K562 (cell line): ENCODE results near the gene ARHGAP35. TPM values are rescaled to one million over a fixed set of nuclear protein-coding genes. Genes with fewer than 3 reads are reported as not detected.

ENCODE experiments used
- ATAC-seq: fragments of 200-7000 bp; cut with Tn5 transposase; 3 replicates; pipeline ENCODE4 v1.9.1; 2020; ENCODE audit warnings: moderate library complexity
- BruUV-seq: library from RNA; stranded (reverse); fragments of 400-500 nt; replicated peaks from 2 replicates; lab custom pipeline; 2021; lab: Mats Ljungman, UMichigan
- CTCF ChIA-PET: fragments of 300-600 bp; formaldehyde crosslinking; extraction: SDS; loops from one replicate; lab custom pipeline; 2021; ENCODE audit warnings: low intra/inter-chr PET ratio; lab: Yijun Ruan, JAX
- POLR2A ChIA-PET: fragments of 300-600, 350-650 bp; sonication (Branson Sonifier 250); formaldehyde crosslinking; extraction: SDS; loops from one replicate; lab custom pipeline; 2021; ENCODE audit warnings: antibody characterized with exemption, inconsistent platforms; lab: Yijun Ruan, JAX
- DNase-seq, 4 experiments: peaks; one replicate each; pipeline versions ENCODE4 v3.0.0 to v3.0.0-alpha.2; 2011 to 2018; ENCODE audit warnings: low spot score in 3 of 4, mixed read lengths in 3 of 4; ENCODE audit errors: extremely low read depth in 1 of 4
- FAIRE-seq: peaks from 2 replicates; lab custom pipeline; 2011; peaks lifted over from hg19 to GRCh38; lab: Jason Lieb, UNC
- H2AFZ ChIP-seq: 2 replicates; pipeline ENCODE4 v1.6.0; 2011; ENCODE audit warnings: low read depth, low read length, control low read depth, inconsistent platforms
- H3K27ac ChIP-seq: fragments of 200-600 bp; 3 replicates; pipeline ENCODE4 v1.8.0; 2011; ENCODE audit warnings: low read depth, mild to moderate bottlenecking, control low read depth, inconsistent platforms, low read length, moderate library complexity, mixed read lengths; ENCODE audit errors: extremely low read depth
- H3K27me3 ChIP-seq, 2 experiments: fragments of 300-600 bp in 1 of 2; 2 replicates in 1 of 2; 3 replicates in 1 of 2; pipeline versions ENCODE4 v1.6.0 to v1.8.0; 2011; ENCODE audit warnings: inconsistent platforms in 2 of 2, low read length in 2 of 2, mild to moderate bottlenecking in 1 of 2, mixed read lengths in 1 of 2, moderate library complexity in 1 of 2; ENCODE audit not compliant: control insufficient read depth in 2 of 2, insufficient read depth in 2 of 2
- H3K36me3 ChIP-seq: fragments of 300-600 bp; 3 replicates; pipeline ENCODE4 v1.8.0; 2011; ENCODE audit warnings: mild to moderate bottlenecking, low read length, inconsistent platforms; ENCODE audit not compliant: control insufficient read depth, insufficient read depth
- H3K4me1 ChIP-seq, 2 experiments: fragments of 200-600 bp in 1 of 2; replicated peaks in 1 of 2; 2 replicates in 1 of 2; 3 replicates in 1 of 2; pipeline versions ENCODE4 v1.5.1 to v1.8.0; 2011; ENCODE audit warnings: inconsistent platforms in 2 of 2, low read length in 2 of 2, mild to moderate bottlenecking in 1 of 2, mixed read lengths in 1 of 2, moderate library complexity in 1 of 2; ENCODE audit not compliant: control insufficient read depth in 2 of 2, insufficient read depth in 2 of 2
- H3K4me2 ChIP-seq: 2 replicates; pipeline ENCODE4 v1.6.1; 2011; ENCODE audit warnings: low read length, control low read depth, inconsistent platforms, mixed read lengths; ENCODE audit not compliant: insufficient read depth
- H3K4me3 ChIP-seq: fragments of 200-600 bp; sonication (generic), shearing (Covaris generic); 2 replicates; pipeline ENCODE4 v1.5.1; 2016; ENCODE audit warnings: control low read depth, inconsistent platforms
- H3K79me2 ChIP-seq: fragments of 200-600 bp; 3 replicates; pipeline ENCODE4 v1.8.0; 2011; ENCODE audit warnings: low read length, inconsistent platforms; ENCODE audit not compliant: control insufficient read depth, insufficient read depth
- H3K9ac ChIP-seq, 2 experiments: 2 replicates each; pipeline versions ENCODE4 v1.6.0 to v1.6.1; 2011; ENCODE audit warnings: low read depth in 2 of 2, low read length in 2 of 2, control low read depth in 1 of 2, inconsistent platforms in 1 of 2, mild to moderate bottlenecking in 1 of 2, mixed read lengths in 1 of 2; ENCODE audit not compliant: insufficient read depth in 1 of 2
- H3K9me1 ChIP-seq: one replicate; pipeline ENCODE4 v1.6.0; 2011; ENCODE audit warnings: inconsistent platforms, mild to moderate bottlenecking, low read length, moderate library complexity; ENCODE audit not compliant: control insufficient read depth, insufficient read depth
- H3K9me3 ChIP-seq: replicated peaks from 2 replicates; pipeline ENCODE4 v1.5.1; 2011; ENCODE audit warnings: low read depth, low read length, inconsistent platforms; ENCODE audit not compliant: control insufficient read depth, insufficient read depth
- H4K20me1 ChIP-seq: replicated peaks from 2 replicates; pipeline ENCODE4 v1.6.1; 2011; ENCODE audit warnings: low read length, inconsistent platforms, mixed read lengths; ENCODE audit not compliant: control insufficient read depth, insufficient read depth
- CBX1 ChIP-seq: sonication (generic); IDR thresholded peaks from 2 replicates; pipeline ENCODE4 v1.6.1; 2016; ENCODE audit warnings: antibody characterized with exemption, low read depth, mild to moderate bottlenecking
- DACH1 ChIP-seq: fragments of 450-650 bp; IDR thresholded peaks from 2 replicates; pipeline ENCODE4 v1.6.1; 2018; ENCODE audit not compliant: partially characterized antibody
- LCOR ChIP-seq: sonication (generic); formaldehyde crosslinking; IDR thresholded peaks from 2 replicates; pipeline ENCODE4 v1.8.0; 2022; ENCODE audit warnings: mild to moderate bottlenecking, missing genetic modification reagents
- NRF1 ChIP-seq, 2 experiments: fragments of 450-650 bp; IDR thresholded peaks in 1 of 2; conservative IDR thresholded peaks in 1 of 2; 2 replicates each; pipeline ENCODE4 v1.6.1; 2014; ENCODE audit warnings: mild to moderate bottlenecking in 2 of 2
- SIN3A ChIP-seq, 2 experiments: fragments of 150-350 bp in 1 of 2; IDR thresholded peaks; 2 replicates each; pipeline ENCODE4 v1.6.1; 2011 to 2016; ENCODE audit warnings: borderline replicate concordance in 2 of 2, low read depth in 2 of 2, low read length in 2 of 2, mild to moderate bottlenecking in 2 of 2, moderate library complexity in 2 of 2; ENCODE audit not compliant: control insufficient read depth in 1 of 2
- SIRT6 ChIP-seq: IDR thresholded peaks from one replicate; pipeline ENCODE4 v1.6.1; 2012; ENCODE audit warnings: low read depth, mild to moderate bottlenecking, control low read depth, inconsistent platforms, low read length, moderate library complexity
- TEAD2 ChIP-seq: fragments of 450-650 bp; IDR thresholded peaks from 2 replicates; pipeline ENCODE4 v1.6.1; 2016; ENCODE audit warnings: missing genetic modification characterization, control low read depth, missing compliant biosample characterization
- ZNF583 ChIP-seq: fragments of 250-450 bp; sonication (Bioruptor Pico); IDR thresholded peaks from 2 replicates; pipeline ENCODE4 v1.4.0; 2020
- WGBS: fragments of 100-300 bp; shearing (Covaris generic); methylation state at CpG from one replicate; pipeline ENCODE4 v1.1.6; 2016; ENCODE audit warnings: low coverage, mixed read lengths; ENCODE audit not compliant: insufficient coverage; ENCODE audit errors: missing lambda C conversion rate; 5-methylcytosine and 5-hydroxymethylcytosine counted together
- in situ Hi-C: fragments of 300-500 bp; cut with MboI; formaldehyde crosslinking; loops from 4 replicates; pipeline ENCODE4 v1.15.0; 2018; ENCODE audit warnings: inconsistent platforms, mixed read lengths
- intact Hi-C: fragments of 100-400 bp; cut with micrococcal nuclease; formaldehyde crosslinking; loops from 2 replicates; pipeline ENCODE4 v1.14.2; 2022
- polyA plus RNA-seq, 8 experiments: library from polyadenylated mRNA; depleted of rRNA in 4 of 8; stranded (reverse) in 5 of 8; unstranded in 3 of 8; fragments of >200 nt; fragmentation: Nextera tagmentation in 2 of 8; fragmentation: Illumina TruSeq in 1 of 8; extraction: Ambion mirVana in 2 of 8; extraction: Trizol in 1 of 8; gene quantifications; 2 replicates each; pipeline versions ENCODE4 v1.2.1 to v1.2.3, GENCODE V29; 2011 to 2014; ENCODE audit warnings: inconsistent platforms in 1 of 8, missing spikeins in 1 of 8
- total RNA-seq, 7 experiments: library from RNA; depleted of rRNA in 6 of 7; stranded (reverse); fragments of >200 nt in 6 of 7; fragmentation: Illumina TruSeq in 2 of 7; extraction: Trizol in 2 of 7; gene quantifications; 2 replicates each; pipeline versions ENCODE4 v1.2.1 to v1.2.3, GENCODE V29; 2011 to 2021; ENCODE audit warnings: low replicate concordance in 1 of 7
- TF ChIP-seq, protein P1 (sequence below): sonication (generic); formaldehyde crosslinking; IDR thresholded peaks from 2 replicates; pipeline ENCODE4 v1.8.1; 2023; ENCODE audit warnings: mild to moderate bottlenecking, missing genetic modification reagents
- TF ChIP-seq, protein P2 (sequence below): fragments of 250-450 bp; sonication (Bioruptor Pico); IDR thresholded peaks from 2 replicates; pipeline ENCODE4 v1.8.0; 2021; ENCODE audit warnings: moderate library complexity, mild to moderate bottlenecking, inconsistent platforms
- TF ChIP-seq, protein P3 (sequence below), 2 experiments: IDR thresholded peaks; 2 replicates each; pipeline ENCODE4 v1.6.1; 2012; ENCODE audit warnings: improper control_type of control experiment in 2 of 2, low read depth in 2 of 2, low read length in 2 of 2, borderline replicate concordance in 1 of 2
- TF ChIP-seq, protein P4 (sequence below): fragments of 250-450 bp; sonication (Bioruptor Pico); IDR thresholded peaks from 2 replicates; pipeline ENCODE4 v1.8.0; 2022; ENCODE audit warnings: moderate library complexity, mild to moderate bottlenecking, inconsistent platforms

The ARHGAP35 gene
- total and polyA plus RNA-seq, 9 of the 15 experiments (the other 6 are each of a cell fraction or from before 2014, with no cell fraction given), result 0.27 to 26.4 (median 10.2) TPM

DNA sequence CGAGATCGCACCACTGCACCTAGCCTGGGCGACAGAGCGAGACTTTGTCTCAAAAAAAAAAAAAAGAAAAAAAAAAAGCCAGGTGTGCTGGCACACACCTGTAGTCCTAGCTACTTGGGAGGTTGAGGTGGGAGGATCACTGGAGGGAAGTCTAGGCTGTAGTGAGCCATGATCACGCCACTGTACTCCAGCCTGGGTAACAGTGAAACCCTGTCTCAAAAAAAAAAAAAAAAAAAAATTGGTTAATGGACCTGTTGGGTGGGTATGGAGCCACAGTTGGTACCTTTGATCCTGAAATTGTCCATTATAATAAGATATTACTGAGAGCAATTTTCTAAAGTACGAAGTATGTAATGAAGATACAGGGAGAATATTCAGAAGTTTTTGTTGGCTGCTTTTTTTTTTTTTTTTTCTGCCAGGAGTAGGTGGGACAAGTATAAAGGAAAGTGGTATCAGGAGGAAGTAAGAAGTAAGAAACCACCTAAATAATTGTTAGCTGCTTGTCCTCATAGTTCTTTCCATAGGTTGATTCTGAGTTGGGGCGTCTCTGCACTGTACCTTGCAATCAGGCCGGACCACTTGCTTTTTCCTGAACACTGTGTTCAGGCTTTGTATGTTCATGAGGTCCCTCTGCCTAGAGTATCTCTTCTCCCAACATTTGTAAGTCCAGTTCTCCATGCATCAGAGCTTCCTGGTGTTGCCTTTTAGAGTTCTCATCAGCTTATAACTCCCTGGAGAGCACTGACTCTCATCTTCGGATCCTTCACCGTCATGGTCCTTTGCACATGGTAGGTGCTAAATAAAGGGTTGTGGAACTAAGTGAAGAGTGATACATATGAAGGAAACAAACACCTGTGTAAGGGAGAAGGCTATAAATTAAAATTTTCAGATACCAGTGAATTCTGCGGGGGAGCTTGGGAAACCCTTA is 31.7 kb downstream of the ARHGAP35 start:
- WGBS, result 78% methylated on average over 8 of the region's 11 CpGs
- no peak overlapping the region for H3K4me3 ChIP-seq
- CTCF ChIA-PET, result interaction anchor here (0.5 kb wide), 1 partner anchor 19 kb away, joined by 4 read pairs; no protein-coding TSS in a partner anchor
- TF ChIP-seq ZNF583 (CRISPR knock-in tag) (no peak), CBX1 (no peak), SIRT6 (no peak), TEAD2 (tag) (no peak), SIN3A (IDR thresholded peaks at IDR 0.05; ENCODE audit: borderline replicate concordance in 2 of 2, control insufficient read depth in 1 of 2, low read depth in 2 of 2, low read length in 2 of 2) (no peak), NRF1 (conservative IDR thresholded peaks at IDR 0.05 in 1 of 2, IDR thresholded peaks at IDR 0.05 in 1 of 2) (no peak), DACH1 (no peak), LCOR (CRISPR knock-in tag) (no peak)
- TF ChIP-seq, protein P1, sequence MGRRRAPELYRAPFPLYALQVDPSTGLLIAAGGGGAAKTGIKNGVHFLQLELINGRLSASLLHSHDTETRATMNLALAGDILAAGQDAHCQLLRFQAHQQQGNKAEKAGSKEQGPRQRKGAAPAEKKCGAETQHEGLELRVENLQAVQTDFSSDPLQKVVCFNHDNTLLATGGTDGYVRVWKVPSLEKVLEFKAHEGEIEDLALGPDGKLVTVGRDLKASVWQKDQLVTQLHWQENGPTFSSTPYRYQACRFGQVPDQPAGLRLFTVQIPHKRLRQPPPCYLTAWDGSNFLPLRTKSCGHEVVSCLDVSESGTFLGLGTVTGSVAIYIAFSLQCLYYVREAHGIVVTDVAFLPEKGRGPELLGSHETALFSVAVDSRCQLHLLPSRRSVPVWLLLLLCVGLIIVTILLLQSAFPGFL, result no peak
- TF ChIP-seq, protein P2, sequence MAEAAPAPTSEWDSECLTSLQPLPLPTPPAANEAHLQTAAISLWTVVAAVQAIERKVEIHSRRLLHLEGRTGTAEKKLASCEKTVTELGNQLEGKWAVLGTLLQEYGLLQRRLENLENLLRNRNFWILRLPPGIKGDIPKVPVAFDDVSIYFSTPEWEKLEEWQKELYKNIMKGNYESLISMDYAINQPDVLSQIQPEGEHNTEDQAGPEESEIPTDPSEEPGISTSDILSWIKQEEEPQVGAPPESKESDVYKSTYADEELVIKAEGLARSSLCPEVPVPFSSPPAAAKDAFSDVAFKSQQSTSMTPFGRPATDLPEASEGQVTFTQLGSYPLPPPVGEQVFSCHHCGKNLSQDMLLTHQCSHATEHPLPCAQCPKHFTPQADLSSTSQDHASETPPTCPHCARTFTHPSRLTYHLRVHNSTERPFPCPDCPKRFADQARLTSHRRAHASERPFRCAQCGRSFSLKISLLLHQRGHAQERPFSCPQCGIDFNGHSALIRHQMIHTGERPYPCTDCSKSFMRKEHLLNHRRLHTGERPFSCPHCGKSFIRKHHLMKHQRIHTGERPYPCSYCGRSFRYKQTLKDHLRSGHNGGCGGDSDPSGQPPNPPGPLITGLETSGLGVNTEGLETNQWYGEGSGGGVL (CRISPR knock-in tag), result no peak
- TF ChIP-seq, protein P3, sequence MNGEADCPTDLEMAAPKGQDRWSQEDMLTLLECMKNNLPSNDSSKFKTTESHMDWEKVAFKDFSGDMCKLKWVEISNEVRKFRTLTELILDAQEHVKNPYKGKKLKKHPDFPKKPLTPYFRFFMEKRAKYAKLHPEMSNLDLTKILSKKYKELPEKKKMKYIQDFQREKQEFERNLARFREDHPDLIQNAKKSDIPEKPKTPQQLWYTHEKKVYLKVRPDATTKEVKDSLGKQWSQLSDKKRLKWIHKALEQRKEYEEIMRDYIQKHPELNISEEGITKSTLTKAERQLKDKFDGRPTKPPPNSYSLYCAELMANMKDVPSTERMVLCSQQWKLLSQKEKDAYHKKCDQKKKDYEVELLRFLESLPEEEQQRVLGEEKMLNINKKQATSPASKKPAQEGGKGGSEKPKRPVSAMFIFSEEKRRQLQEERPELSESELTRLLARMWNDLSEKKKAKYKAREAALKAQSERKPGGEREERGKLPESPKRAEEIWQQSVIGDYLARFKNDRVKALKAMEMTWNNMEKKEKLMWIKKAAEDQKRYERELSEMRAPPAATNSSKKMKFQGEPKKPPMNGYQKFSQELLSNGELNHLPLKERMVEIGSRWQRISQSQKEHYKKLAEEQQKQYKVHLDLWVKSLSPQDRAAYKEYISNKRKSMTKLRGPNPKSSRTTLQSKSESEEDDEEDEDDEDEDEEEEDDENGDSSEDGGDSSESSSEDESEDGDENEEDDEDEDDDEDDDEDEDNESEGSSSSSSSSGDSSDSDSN (IDR thresholded peaks at IDR 0.05; ENCODE audit: borderline replicate concordance in 1 of 2, low read depth in 2 of 2, low read length in 2 of 2), result no peak
- TF ChIP-seq, protein P4, sequence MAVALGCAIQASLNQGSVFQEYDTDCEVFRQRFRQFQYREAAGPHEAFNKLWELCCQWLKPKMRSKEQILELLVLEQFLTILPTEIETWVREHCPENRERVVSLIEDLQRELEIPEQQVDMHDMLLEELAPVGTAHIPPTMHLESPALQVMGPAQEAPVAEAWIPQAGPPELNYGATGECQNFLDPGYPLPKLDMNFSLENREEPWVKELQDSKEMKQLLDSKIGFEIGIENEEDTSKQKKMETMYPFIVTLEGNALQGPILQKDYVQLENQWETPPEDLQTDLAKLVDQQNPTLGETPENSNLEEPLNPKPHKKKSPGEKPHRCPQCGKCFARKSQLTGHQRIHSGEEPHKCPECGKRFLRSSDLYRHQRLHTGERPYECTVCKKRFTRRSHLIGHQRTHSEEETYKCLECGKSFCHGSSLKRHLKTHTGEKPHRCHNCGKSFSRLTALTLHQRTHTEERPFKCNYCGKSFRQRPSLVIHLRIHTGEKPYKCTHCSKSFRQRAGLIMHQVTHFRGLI (CRISPR knock-in tag), result no peak

More for the DNA sequence above, 31.7 kb downstream of the ARHGAP35 start:
- Histone ChIP-seq H3K27me3 (no peaks in the 10 kb centered on the region), H3K27ac (no peak overlapping the region), H3K4me1 (peaks cover 0 to 25% of the 10 kb centered on the region in 2 experiments; a peak in 2 of 5 replicates), H3K9me1 (no peaks in the 10 kb centered on the region), H3K9ac (no peak overlapping the region), H4K20me1 (no peaks in the 10 kb centered on the region), H3K79me2 (peaks cover 60% of the 10 kb centered on the region), H3K9me3 (no peaks in the 10 kb centered on the region), H3K36me3 (no peaks in the 10 kb centered on the region), H3K4me2 (no peak overlapping the region), H2AFZ (no peak overlapping the region)
- no TSS peak for BruUV-seq
- DNase-seq, result no peak
- peak; percentile 11; the same call in 2 of the 3 replicates for ATAC-seq
- peak; percentile 56 for FAIRE-seq
- intact Hi-C loops (no loop called here), in situ Hi-C loops (no loop called here)
- POLR2A ChIA-PET, result interaction anchor here (0.6 to 1.0 kb wide), 2 partner anchors 19 to 32 kb away, joined by 3 to 4 read pairs; no protein-coding TSS in a partner anchor
